ENCODE results near the gene TMEM108.

TMEM108 gene

DNA sequence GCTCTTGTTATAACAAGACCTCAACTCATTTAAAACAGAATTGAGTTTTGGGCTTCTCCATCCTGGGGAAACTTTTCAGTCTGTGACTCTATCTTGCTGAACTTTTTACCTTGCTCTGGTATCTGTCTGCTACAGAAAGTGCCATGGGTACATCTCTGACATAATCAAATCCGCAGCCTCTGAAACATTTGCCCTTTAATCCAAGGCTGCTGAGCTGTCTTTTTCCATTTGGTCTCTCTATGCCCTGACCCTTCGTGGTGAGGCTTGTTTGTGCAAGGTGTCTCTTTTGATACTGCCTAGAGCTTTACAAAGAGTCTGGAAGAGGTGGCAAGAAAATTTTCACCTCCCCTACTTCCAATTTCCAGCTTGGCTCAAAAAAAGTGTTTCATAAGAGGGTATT lies 11.3 kb downstream of the TMEM108 start:
- no peak for DNase-seq
- in situ Hi-C loops (cut with MboI; ENCODE audit: low pct_unique_long_range_greater_than_20kb, low sequenced_read_pairs), result loop anchor here (25.0 kb wide), 1 partner anchor 338 kb away; no protein-coding TSS in a partner anchor

DNA sequence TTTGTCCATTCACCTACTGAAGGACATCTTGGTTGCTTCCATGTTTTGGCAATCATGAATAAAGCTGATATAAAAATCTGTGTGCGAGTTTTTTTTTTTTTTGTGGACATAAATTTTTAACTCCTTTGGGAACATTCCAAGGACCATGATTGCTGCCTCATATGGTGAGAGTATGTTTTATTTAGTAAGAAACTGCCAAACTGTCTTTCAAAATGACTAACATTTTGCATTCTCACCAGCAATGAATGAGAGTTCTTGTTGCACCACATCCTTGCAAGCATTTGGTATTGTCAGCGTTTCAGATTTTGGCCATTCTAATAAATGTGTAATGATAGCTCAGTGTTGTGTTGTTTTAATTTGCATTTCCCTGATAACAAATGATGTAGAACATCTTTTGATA lies 12.7 kb downstream of the TMEM108 start:
- in situ Hi-C loops (cut with MboI; ENCODE audit: low pct_unique_long_range_greater_than_20kb, low sequenced_read_pairs), result no loop called here
- DNase-seq, result no peak

DNA sequence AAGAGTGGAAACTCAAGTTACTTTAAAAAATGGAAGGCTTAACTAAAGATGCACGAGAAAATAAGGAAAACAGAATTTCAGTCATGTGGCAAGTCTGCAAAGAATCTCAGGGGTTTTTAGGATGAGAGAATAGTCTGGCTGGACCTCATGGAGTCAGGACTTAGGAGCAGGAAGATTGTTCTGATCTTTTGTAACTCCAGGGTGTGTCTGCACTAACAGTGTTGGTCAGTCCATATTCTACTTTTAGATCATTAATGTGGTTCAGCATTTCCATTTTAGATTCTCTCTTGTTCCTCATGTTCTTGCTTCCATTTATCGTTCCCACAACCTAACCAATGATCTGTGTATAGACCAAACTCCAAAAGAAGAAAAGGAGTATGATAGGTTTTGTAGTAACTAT lies 15.3 kb downstream of the TMEM108 start:
- in situ Hi-C loops (cut with MboI; ENCODE audit: low pct_unique_long_range_greater_than_20kb, low sequenced_read_pairs), result no loop called here
- DNase-seq, result no peak

DNA sequence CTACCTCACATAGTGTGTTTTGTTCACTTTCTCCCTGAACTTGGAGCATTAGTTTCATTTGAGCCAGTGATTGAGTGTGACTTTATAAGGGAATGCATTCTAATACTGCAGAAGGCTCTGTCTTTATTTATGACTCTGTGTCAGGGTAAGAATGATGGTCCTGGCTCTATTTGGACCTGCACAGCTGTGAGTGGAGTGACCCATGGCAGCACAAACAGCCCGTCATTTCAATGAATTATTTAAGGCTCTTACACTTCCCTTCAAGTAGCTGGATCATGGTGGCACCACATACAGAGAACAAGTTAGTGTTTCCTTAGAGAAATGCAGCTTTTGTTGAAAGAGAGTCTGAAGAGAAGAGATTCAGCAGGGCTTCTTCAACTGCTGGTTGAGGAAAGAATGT lies 16.4 kb downstream of the TMEM108 start:
- DNase-seq, result no peak
- in situ Hi-C loops (cut with MboI; ENCODE audit: low pct_unique_long_range_greater_than_20kb, low sequenced_read_pairs), result no loop called here

DNA sequence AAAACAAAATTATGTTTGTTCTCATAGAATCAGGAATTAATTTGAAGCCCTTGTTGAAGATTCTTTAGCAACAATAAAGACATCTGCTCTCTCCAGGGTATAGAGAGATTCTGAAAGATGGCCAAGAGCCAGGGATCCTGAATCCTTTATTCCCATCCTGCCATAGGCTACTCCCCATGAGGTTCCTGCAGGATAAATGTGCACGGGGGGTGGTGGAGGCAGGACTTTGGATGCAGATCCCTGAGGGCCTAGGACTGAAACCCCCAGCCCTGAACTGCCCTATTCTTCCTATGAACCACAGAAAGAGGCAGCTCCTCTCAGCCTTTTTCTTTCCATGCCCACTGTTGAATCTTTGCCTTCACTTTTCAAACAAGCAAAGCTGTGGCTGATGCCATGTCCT lies 17.1 kb downstream of the TMEM108 start:
- DNase-seq, result no peak
- in situ Hi-C loops (cut with MboI; ENCODE audit: low pct_unique_long_range_greater_than_20kb, low sequenced_read_pairs), result no loop called here

DNA sequence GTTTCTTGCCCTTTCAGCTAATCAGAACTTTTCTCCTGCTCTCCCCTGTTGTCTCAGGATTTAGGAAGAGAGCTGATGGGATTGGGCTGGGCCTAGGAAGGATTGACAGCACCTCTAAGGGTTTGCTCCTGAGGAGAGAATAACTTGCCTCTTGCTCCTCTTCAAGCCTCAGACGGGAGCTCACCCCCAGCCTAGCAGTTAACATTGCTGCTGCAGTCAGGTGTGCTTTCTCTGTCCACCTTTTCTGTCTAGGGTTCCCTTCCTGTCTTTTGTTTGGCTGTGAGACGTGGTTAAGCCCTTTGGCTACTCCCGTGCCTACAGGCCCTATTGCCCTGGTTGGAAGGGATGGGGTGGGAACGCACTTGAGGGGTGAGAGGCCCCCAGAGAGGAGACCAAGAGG lies 20.1 kb downstream of the TMEM108 start:
- in situ Hi-C loops (cut with MboI; ENCODE audit: low pct_unique_long_range_greater_than_20kb, low sequenced_read_pairs), result no loop called here
- DNase-seq, result no peak

DNA sequence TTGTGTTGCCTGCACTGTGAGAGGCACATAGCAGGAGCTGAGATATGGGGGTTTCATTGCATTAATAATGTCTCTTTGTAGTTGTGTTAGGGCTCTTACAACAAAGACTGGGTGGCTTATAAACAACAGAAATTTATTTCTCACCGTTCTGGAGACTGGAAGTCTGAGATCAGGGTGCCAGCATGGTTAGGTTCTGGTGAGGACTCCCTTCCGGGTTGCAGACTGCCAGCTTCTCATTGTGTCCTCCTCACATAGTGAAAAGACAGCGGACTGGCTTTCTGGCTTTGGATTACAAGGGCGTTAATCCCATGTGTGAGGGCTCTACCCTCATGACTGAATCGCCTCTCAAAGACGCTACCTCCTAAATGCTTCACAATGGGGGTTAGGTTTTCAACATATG lies 20.6 kb downstream of the TMEM108 start:
- in situ Hi-C loops (cut with MboI; ENCODE audit: low pct_unique_long_range_greater_than_20kb, low sequenced_read_pairs), result no loop called here
- no peak for DNase-seq

DNA sequence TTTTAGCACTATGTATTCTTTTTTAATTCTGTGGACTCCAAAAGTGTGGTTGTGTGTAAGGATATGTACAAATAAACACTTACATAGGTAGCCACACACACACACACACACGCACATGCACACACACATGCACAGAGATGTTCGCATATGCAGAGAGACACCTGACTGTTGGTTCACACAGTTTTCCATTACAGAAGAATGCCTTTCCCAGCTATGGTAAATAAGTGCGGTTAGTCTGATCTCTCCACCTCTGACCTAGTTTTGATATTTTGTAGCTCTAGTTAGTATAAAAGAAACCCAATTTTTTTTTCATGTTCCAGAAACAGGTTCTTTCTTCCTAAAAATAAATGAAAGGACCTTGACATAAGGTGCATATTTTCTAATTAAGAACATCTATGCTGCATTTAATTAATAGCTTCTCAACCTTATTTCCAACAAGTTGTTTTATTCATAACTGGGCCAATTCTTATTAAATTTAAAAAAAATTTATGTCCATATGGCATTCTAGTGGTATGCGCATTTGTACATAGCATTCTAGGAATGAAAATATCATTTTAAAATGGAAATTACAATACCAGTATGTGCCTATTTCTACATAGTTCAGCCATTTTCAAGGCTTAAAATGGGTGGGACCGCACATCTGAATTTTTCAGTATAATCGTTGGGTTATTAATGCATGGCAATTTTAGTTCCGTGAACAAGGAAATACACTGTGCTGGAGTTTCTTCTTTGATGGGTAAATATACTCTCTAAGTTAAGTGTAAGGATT lies 27.2 kb downstream of the TMEM108 start:
- in situ Hi-C loops (cut with MboI; ENCODE audit: low pct_unique_long_range_greater_than_20kb, low sequenced_read_pairs), result no loop called here
- DNase-seq, result no peak

DNA sequence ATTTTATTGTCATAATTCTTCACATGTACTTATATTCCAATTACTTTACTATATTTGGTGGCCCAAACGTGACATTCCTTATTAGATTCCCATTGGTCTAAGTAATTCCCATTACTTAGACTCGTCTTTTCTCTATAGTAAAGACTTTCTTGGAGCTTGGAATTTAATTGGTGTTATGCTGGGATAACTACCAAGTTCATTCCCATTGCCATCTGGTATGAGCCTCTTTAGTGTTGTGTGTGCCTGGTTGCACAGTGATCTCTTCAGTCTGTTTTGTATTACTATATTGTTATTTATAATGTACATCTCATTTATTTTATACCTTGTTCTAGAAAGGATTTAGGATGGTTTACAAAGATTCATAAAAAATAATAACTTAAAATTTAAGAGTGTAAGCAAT lies 27.8 kb downstream of the TMEM108 start:
- no peak for DNase-seq
- in situ Hi-C loops (cut with MboI; ENCODE audit: low pct_unique_long_range_greater_than_20kb, low sequenced_read_pairs), result no loop called here

DNA sequence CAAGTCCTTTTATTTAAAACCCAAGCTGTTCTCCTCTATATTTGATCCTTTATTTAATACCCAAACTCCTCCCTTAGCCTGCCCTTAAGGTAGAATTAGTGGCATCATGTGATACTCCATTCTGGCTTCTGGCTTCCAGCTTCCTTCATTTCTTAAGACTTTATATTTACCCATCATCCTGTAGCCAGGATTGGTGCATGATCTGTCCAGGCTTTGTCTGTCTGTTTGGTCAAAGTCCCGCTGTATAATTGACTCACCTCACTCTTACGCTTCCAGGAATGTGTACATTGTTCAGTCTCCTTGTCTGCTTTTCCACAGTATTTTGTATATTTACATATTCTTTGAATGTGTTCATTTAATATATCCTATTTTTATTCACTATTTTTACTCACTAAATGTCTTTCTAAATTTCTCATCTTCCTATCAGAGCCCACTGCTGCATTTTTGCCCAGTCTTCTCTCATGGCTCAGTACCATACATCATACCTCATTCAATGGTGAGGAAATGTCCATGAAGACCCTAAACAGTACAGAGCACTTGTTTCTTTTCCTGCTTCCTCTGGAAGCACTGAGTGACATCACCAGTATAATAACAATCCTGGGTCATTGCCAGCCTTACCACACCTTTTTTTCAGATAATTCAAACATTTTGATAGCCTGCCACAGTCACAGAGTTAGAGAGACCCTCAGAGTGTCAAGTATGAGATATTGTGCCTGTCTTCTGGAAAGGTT lies 31.5 kb downstream of the TMEM108 start:
- in situ Hi-C loops (cut with MboI; ENCODE audit: low pct_unique_long_range_greater_than_20kb, low sequenced_read_pairs), result no loop called here

DNA sequence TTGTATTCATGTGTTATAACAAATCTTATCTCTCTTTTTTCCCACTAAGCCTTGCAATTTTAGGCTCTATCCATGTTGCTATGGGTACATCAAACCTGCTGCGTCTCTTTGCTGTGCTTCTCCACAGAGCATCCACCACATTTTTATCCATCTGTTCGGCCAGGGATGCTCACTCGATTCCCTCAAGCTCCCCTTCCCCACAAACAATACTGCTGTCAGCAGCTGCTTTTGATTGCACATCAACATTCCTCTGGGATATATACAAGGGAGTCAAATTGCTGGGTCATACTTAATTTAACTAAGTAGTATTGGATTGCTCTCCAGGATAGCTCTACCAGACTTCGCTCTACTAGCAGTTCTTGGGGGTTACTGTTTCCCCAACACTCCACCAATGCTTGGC lies 36.8 kb downstream of the TMEM108 start:
- in situ Hi-C loops (cut with MboI; ENCODE audit: low pct_unique_long_range_greater_than_20kb, low sequenced_read_pairs), result no loop called here
- DNase-seq, result no peak

More for the DNA sequence above, 31.5 kb downstream of the TMEM108 start:
- DNase-seq, result no peak

DNA sequence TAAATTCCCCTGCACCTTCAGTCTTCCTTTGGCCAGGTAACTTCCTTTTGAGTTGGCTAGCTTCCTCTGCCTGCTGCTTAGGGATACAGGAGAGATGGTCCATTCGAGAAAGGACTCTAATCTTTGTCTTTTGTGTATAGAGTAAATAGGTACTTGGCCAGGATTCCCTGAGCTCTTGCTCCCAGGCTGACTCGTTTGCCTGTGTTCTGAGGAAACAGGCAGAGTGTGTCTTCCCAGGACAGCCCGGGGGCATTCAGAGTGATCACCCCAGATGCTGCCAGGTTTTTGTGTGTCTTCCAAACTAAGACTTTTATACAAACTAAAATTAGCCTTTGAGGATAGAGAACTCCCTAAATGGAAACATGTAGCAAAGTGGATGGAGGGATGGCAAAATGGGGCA lies 39.5 kb downstream of the TMEM108 start:
- DNase-seq, result no peak
- in situ Hi-C loops (cut with MboI; ENCODE audit: low pct_unique_long_range_greater_than_20kb, low sequenced_read_pairs), result no loop called here

DNA sequence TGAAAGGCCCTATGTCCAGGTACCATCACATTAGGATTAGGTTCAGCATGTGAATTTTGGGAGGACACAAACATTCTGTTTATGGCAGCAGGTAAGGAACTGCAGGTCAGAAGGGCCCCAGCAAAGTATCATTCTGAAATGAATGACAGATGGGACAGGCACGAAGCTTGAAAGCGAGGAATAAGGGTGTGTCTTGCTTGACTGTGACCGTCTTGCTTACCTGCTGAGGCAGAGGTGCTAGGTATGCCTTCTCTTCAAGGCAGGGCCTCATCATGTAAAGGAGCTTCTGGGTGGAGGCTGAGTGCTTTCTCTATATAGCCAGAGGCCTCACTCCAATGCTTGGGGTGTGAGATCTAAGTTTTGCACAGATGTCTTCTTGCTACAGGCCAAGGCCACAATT lies 41.4 kb downstream of the TMEM108 start:
- in situ Hi-C loops (cut with MboI; ENCODE audit: low pct_unique_long_range_greater_than_20kb, low sequenced_read_pairs), result no loop called here
- no peak for DNase-seq

DNA sequence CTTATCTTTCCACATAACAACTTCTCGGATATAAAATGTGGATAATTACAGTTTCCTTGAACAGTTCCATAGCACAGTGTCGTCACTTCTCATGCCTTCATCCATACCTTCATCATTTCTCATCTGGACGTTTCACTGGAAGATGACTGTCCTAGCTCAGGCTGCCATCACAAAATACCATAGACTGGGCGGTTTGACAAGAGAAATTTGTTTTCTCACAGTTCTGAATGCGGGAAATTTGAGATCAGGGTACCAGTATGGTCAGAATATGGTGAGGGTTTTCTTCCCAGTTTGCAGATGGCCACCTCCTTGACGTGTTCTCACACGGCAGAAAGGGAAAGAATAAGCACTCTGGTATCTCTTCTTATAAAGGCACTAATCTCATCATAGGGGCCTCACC lies 42.8 kb downstream of the TMEM108 start:
- DNase-seq, result no peak
- in situ Hi-C loops (cut with MboI; ENCODE audit: low pct_unique_long_range_greater_than_20kb, low sequenced_read_pairs), result no loop called here

DNA sequence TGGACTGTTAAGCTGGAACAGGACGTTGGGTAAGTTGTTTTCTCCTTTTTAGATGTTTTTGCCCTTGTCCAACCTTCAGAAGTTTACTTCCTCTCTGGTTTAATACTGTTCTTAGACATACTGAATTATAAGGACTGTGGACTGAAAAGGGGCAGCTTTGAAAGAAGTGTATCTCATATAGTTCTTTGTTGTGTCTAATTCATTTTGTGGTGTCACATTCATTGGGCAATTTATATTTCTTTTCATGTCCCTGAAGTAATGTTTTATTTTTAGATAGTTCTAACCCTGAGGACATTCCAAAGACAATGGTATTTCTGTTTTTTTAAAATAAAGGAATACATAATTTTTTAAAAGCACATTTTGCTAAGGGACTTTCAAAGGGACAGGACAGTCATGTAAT lies 45.2 kb downstream of the TMEM108 start:
- DNase-seq, result no peak
- in situ Hi-C loops (cut with MboI; ENCODE audit: low pct_unique_long_range_greater_than_20kb, low sequenced_read_pairs), result no loop called here

DNA sequence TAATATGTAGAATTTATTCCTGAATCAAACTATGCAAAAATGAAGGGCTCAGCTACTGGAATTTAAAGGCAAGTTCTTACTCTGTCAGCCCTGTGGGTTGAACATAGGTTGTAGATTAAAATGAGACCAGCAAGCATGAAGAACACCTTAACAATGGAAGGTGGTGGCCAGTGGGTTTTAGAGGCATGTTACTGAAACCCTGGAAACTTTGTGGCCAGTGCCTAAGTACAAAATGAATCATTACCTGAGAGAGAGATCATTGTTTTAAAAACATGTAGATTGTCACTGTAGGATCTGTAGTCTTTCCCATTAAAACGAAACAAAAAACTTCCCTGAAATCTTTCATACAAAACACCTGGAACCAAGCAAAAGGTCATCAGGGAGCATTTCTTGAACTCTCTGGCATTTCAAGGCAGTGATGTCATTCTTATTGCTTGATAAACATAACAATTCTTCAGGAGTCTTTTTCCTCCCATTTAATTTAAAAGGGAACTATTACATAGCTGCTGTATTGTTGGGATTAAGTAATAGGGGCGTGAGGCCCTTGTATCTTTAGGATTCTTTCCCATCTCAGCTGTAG lies 51.8 kb downstream of the TMEM108 start:
- in situ Hi-C loops (cut with MboI; ENCODE audit: low pct_unique_long_range_greater_than_20kb, low sequenced_read_pairs), result no loop called here
- no peak for DNase-seq

DNA sequence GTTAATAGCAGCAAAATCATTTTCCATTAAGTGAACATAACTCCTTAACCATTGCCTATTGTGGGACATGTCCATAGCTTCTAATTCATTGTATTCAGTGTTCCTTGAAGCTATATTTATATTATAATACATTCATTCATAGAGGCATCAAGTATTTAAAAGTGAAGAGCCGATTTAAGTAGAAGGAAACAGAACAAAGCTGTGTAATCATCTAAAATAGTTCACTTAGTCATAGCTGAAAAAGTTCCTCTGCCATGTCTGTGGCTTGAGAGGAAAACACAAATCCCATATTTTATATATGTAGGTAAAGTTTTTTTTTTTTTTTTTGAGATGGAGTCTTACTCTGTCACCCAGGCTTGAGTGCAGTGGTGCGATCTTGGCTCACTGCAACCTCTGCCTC lies 54.5 kb downstream of the TMEM108 start:
- in situ Hi-C loops (cut with MboI; ENCODE audit: low pct_unique_long_range_greater_than_20kb, low sequenced_read_pairs), result no loop called here
- DNase-seq, result no peak

DNA sequence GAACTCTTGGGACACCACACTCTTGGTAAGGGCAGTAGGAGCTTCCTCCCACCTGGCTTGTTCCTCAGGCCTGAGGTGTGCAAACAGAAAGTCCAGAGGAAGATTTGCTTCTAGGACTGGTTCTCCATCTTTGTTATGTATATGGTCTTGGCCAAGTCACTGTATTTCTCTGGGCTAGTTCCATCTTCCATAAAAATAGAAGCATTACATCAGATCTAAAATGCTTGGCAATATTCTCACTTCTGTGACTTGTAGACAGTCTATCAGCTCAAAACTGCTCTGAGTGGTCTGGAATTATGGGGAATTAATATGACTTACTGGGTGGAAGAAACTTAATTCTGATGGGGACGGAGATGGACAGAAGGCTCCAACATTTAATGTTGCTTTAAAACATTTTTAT lies 55.2 kb downstream of the TMEM108 start:
- in situ Hi-C loops (cut with MboI; ENCODE audit: low pct_unique_long_range_greater_than_20kb, low sequenced_read_pairs), result no loop called here
- DNase-seq, result no peak

DNA sequence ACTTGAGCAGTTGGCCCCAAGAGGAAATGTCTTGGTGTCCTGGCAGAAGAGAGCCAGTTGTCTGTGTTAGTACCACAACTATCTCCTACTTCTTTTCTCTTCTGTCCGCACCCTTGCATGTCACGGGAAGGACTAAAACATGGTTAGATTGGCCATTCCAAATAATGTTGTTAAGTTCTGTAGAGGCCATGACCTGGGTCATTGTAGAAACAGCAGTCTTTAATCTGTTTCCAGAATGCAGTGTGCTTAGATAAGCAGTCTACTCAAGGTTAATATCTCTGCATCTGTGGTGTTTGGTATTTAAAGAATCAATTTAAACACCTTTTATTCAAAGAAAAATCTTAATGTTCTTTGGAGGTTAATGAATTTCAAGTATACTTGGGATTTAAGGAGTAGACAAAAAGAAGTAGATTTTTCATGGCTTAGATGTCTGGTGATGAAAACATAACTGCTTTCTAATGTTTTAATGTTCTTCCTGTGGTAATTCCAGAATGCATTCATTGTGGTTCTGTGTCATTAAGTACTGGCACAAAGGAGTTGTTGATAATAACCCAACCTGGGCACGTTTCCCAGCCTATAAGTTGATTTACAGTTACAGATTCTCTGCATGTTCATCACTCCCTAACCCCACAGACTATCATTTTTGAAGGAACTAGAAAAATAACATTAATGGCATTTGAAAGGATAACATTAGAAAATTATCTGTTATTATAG lies 58.9 kb downstream of the TMEM108 start:
- DNase-seq, result no peak
- in situ Hi-C loops (cut with MboI; ENCODE audit: low pct_unique_long_range_greater_than_20kb, low sequenced_read_pairs), result no loop called here

DNA sequence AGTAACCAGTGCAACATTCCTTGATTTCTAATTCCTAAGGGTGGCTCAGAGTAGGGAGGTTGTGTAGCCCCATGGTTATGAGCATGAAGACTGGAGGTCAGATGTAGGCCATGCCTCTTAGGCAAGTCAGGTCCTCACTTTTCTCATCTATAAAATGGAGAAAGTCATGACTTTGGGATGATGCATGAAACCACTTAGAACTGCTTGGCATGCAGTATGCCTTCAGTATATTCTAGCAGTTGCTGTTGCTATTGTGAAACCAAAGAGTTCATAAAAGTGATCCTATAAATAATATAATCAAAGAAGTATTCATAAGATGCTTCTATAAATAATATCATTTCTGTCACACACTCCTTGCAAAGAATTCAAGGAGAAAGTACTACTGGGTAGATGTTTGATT lies 65.5 kb downstream of the TMEM108 start:
- in situ Hi-C loops (cut with MboI; ENCODE audit: low pct_unique_long_range_greater_than_20kb, low sequenced_read_pairs), result no loop called here
- DNase-seq, result no peak

Measured in KBM-7 (cell line).